ENCODE results near the gene SRPK1.

DNA sequence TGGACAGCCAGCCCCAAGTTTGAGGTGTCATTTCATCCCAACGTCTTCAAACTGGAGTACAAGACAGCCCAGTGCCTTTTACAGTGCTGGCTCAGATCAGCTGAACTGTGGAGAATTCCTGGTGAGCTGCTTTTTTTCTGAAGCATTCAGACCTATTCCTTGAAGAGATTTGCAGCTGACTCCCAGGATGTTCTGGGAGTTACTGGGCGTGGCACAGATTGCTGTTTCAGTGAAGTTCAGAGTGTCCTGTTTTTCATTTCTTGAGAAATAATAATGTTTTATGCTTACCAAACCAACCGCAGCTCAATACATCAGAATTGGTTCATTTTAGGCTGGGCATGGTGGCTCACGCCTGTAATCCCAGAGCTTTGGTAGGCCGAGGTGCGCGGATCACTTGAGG lies 33.4 kb upstream of the SRPK1 start:
- no peak for TF ChIP-seq POLR2A (IDR thresholded peaks at IDR 0.05; ENCODE audit: low read length)
- no peak for TF ChIP-seq GATA1 (IDR thresholded peaks at IDR 0.05; ENCODE audit: low read depth, low read length)

Measured in erythroblast (primary cell).